ENCODE data around the gene ERVFRD-1.
"Not testable (repeated sequence)": the region's sequence is repeated elsewhere in the genome, so short reads cannot be mapped to it uniquely, and the experiment has no call there.

Gene ERVFRD-1

DNA sequence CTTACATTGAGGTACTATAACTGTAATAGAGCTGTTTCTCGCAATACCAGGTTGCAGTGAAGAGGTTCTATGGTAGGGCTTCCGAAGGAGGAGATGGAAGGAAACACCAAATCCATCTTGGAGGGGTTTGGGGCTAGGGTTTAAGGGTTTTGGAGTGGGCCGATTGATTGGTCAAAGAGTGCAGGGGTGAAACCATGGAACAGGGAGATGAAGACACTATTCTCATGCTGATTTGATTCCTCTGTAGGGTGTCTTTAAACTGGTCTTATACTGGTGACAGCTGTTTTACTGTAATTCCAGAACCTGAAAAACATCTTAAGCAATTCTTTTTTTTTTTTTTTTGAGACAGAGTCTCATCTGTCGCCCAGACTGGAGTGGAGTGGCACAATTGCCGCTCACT lies 10.1 kb downstream of the ERVFRD-1 start:
- no peaks in the 10 kb centered on the region for H3K27me3 ChIP-seq (ENCODE audit: insufficient read depth, low read length)
- H2AFZ ChIP-seq (ENCODE audit: low read length, unreplicated experiment): no peak overlapping the region
- peaks cover 13% of the 10 kb centered on the region for H3K36me3 ChIP-seq (ENCODE audit: insufficient read depth, low read length)
- H3K4me1 ChIP-seq (ENCODE audit: control insufficient read depth, insufficient read depth, low read length, unreplicated experiment): peaks cover under 1% of the 10 kb centered on the region
- no peak overlapping the region for H3K4me3 ChIP-seq (ENCODE audit: low read depth, low read length)
- no peak overlapping the region for H3K27ac ChIP-seq (ENCODE audit: low read depth, low read length)
- H3K79me2 ChIP-seq (ENCODE audit: control insufficient read depth, insufficient read depth, low read length, unreplicated experiment): peaks cover 96% of the 10 kb centered on the region

DNA sequence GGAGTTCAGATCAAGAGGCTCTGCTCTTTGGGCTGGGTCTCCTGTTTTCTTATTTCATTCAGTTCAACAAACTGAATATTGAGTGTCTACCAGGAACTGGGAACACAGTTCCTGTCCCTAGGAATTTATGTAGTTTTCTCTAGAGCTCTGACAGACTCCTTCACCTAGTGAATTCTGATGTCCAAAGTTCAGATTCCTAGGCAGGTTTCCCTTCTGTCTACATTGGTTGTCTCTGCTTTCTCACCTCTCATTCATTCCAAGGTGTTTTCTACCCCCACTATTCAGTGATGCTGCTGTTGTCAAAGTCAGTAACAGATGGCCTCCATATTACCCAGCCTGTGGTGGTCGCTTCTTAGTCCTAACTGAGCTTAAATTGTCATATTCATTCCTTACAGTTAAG lies 13.5 kb downstream of the ERVFRD-1 start:
- Histone ChIP-seq H3K79me2 (ENCODE audit: control insufficient read depth, insufficient read depth, low read length, unreplicated experiment) (peaks cover 84% of the 10 kb centered on the region), H3K4me3 (ENCODE audit: low read depth, low read length) (no peak overlapping the region), H3K4me1 (ENCODE audit: control insufficient read depth, insufficient read depth, low read length, unreplicated experiment) (peaks cover 10% of the 10 kb centered on the region), H3K36me3 (ENCODE audit: insufficient read depth, low read length) (peaks cover 6% of the 10 kb centered on the region), H3K27me3 (ENCODE audit: insufficient read depth, low read length) (no peaks in the 10 kb centered on the region), H2AFZ (ENCODE audit: low read length, unreplicated experiment) (no peak overlapping the region), H3K27ac (ENCODE audit: low read depth, low read length) (no peak overlapping the region)

DNA sequence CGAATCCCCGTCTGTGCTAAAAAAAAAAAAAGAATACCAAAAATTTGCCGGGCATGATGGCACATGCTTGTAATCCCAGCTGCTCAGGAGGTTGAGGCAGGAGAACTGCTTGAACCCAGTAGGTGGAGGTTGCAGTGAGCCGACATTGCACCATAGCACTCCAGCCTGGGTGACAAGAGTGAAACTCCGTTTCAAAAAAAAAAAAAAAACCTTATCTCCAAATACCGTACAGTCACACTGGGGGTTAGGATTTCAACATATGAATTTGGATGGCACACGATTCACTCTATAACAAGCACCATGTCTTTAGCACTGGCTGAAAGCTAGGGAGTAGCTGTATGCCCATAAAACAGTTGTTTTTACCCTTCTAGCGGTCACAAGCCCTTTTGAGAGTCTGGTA lies 14.0 kb downstream of the ERVFRD-1 start:
- Histone ChIP-seq H3K36me3 (ENCODE audit: insufficient read depth, low read length) (peaks cover 6% of the 10 kb centered on the region), H3K27me3 (ENCODE audit: insufficient read depth, low read length) (no peaks in the 10 kb centered on the region), H3K4me1 (ENCODE audit: control insufficient read depth, insufficient read depth, low read length, unreplicated experiment) (peaks cover 15% of the 10 kb centered on the region), H3K4me3 (ENCODE audit: low read depth, low read length) (no peak overlapping the region), H3K27ac (ENCODE audit: low read depth, low read length) (no peak overlapping the region), H2AFZ (ENCODE audit: low read length, unreplicated experiment) (no peak overlapping the region), H3K79me2 (ENCODE audit: control insufficient read depth, insufficient read depth, low read length, unreplicated experiment) (peaks cover 79% of the 10 kb centered on the region)

DNA sequence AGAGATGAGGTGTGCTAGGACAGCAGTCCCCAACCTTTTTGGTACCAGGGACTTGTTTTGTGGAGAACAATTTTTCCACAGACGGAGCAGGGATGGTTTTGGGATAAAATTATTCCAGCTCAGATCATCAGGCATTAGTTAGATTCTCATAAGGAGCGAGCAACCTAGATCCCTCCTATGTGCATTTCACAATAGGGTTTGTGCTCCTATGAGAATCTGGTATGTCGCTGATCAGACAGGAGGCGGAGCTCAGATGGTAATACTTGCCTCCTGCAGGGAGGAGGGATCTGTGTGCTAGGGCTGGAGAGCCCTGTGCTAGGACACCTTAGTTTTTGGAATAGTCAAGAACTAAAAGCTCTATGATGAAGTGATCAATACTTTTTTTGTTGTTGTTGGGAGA lies 15.4 kb downstream of the ERVFRD-1 start:
- H3K27me3 ChIP-seq (ENCODE audit: insufficient read depth, low read length): no peaks in the 10 kb centered on the region
- H2AFZ ChIP-seq (ENCODE audit: low read length, unreplicated experiment): no peak overlapping the region
- peak overlapping the region; percentile 86 for H3K4me3 ChIP-seq (ENCODE audit: low read depth, low read length)
- H3K36me3 ChIP-seq (ENCODE audit: insufficient read depth, low read length): peaks cover under 1% of the 10 kb centered on the region
- peaks cover 65% of the 10 kb centered on the region for H3K79me2 ChIP-seq (ENCODE audit: control insufficient read depth, insufficient read depth, low read length, unreplicated experiment)
- H3K4me1 ChIP-seq (ENCODE audit: control insufficient read depth, insufficient read depth, low read length, unreplicated experiment): peaks cover 16% of the 10 kb centered on the region
- peak overlapping the region; percentile 39; the same call in 1 of the 2 replicates for H3K27ac ChIP-seq (ENCODE audit: low read depth, low read length)

DNA sequence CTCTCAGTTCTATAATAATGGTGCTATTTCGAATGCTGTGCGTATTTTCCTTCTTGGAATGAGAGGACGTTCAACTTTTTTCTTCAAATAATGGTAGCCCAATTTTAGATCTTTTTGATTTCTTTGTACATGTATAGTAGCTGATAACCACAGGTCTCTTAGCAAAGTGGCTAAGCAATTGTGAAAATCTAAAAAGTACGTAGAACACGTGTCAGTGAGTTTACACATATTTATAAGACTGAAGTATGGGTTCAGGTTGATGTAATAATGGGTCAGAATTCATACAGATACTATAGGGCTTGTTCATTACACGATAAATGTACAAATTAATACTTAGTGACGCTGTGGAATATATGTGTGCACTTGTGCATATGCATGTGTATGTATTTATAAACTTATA lies 16.6 kb downstream of the ERVFRD-1 start:
- Histone ChIP-seq H2AFZ (ENCODE audit: low read length, unreplicated experiment) (peak overlapping the region; percentile 91), H3K4me1 (ENCODE audit: control insufficient read depth, insufficient read depth, low read length, unreplicated experiment) (peaks cover 16% of the 10 kb centered on the region), H3K27ac (ENCODE audit: low read depth, low read length) (peak overlapping the region; percentile 90), H3K79me2 (ENCODE audit: control insufficient read depth, insufficient read depth, low read length, unreplicated experiment) (peaks cover 56% of the 10 kb centered on the region), H3K36me3 (ENCODE audit: insufficient read depth, low read length) (no peaks in the 10 kb centered on the region; the same call in 1 of the 2 replicates), H3K27me3 (ENCODE audit: insufficient read depth, low read length) (no peaks in the 10 kb centered on the region), H3K4me3 (ENCODE audit: low read depth, low read length) (peak overlapping the region; percentile 86)

DNA sequence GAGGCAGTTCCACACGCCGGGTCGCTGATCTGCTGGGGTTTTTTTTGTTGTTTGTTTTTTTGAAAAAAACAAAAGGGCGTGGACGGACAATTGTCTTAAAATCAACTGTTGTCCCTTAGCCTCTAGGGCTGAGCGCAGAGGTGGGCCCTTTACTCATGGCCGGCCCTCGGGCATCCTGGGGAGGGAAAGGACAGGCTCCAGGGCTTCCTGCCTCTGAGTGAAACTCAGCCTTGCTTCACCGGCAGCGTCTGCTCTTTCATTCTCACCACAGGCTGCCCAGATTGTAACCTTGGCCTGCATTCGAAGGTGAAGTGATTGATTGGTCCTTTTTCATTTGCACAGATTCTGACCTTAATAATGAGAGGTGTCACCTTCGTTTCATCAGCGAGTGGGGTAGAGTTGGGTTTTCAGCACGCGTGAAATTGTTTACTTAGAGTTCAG lies 17.1 kb downstream of the ERVFRD-1 start:
- H3K79me2 ChIP-seq (ENCODE audit: control insufficient read depth, insufficient read depth, low read length, unreplicated experiment): peaks cover 52% of the 10 kb centered on the region
- peaks cover 16% of the 10 kb centered on the region for H3K4me1 ChIP-seq (ENCODE audit: control insufficient read depth, insufficient read depth, low read length, unreplicated experiment)
- peak overlapping the region; percentile 86 for H3K4me3 ChIP-seq (ENCODE audit: low read depth, low read length)
- H3K27me3 ChIP-seq (ENCODE audit: insufficient read depth, low read length): no peaks in the 10 kb centered on the region
- peak overlapping the region; percentile 91 for H2AFZ ChIP-seq (ENCODE audit: low read length, unreplicated experiment)
- H3K27ac ChIP-seq (ENCODE audit: low read depth, low read length): peak overlapping the region; percentile 90
- H3K36me3 ChIP-seq (ENCODE audit: insufficient read depth, low read length): no peaks in the 10 kb centered on the region; the same call in 1 of the 2 replicates

DNA sequence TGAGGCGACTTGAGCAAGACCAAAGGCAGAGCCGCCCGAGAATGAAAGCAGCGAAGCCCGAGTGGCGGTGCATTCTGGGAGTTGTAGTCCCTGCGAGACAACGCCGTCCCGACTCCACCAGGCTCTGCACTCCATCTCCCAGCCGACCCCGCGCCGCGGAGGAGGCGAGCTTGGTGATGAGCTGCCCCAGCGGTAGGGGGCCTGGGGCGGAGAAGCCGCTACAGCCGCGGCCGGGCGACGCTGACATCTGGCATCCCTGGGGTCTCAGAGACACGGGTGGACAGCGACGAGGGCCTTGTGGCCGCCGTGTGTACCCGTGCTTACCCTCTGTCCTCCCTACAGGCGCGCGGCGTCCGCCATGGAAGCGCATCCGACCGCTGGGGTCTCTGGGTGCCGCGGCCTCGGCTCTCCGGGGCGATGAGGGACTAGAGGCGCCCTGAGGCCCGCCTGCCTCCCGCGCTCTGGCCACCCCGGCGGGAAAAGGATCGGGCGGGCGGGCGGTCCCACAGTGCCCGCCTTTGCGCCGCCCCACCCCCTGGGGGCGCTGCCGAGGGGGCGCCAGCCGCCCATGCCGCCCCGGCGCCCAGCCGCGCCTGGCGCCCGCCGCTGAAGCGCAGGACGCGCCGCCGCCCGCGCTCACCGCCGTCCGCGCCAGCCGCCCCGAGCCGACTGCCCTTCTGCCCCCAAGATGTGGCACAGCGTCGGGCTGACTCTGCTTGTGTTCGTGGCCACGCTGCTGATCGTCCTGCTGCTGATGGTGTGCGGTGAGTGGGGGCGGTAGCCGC lies 17.7 kb downstream of the ERVFRD-1 start, which contains the start of gene SMIM13:
TSS of gene SMIM13 (plus strand) at position 209 of the 785 bp plus-strand sequence. CDS start at position 689, 480 bp downstream.
- no peaks in the 10 kb centered on the region for H3K27me3 ChIP-seq (ENCODE audit: insufficient read depth, low read length)
- H3K4me3 ChIP-seq (ENCODE audit: low read depth, low read length): peak within 1 kb of the TSS; percentile 86
- H3K4me1 ChIP-seq (ENCODE audit: control insufficient read depth, insufficient read depth, low read length, unreplicated experiment): peaks cover 16% of the 10 kb centered on the region
- H2AFZ ChIP-seq (ENCODE audit: low read length, unreplicated experiment): peak within 1 kb of the TSS; percentile 91
- peak within 1 kb of the TSS; percentile 90 for H3K27ac ChIP-seq (ENCODE audit: low read depth, low read length)
- no peaks in the 10 kb centered on the region; the same call in 1 of the 2 replicates for H3K36me3 ChIP-seq (ENCODE audit: insufficient read depth, low read length)
- H3K79me2 ChIP-seq (ENCODE audit: control insufficient read depth, insufficient read depth, low read length, unreplicated experiment): peaks cover 46% of the 10 kb centered on the region

DNA sequence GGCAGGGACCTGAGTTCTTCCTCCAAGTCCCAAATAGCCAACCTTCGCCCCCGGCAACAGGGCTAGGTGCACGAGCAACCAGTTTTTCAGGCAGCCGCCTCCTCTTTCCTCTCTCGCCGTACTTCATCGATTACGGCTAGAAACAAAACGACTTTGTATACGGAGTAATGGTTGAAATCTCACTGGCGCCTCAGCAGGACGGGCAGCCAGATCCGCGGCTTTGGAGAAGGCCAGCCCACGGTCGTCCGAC lies 18.2 kb downstream of the ERVFRD-1 start:
- peaks cover 40% of the 10 kb centered on the region for H3K79me2 ChIP-seq (ENCODE audit: control insufficient read depth, insufficient read depth, low read length, unreplicated experiment)
- H3K4me3 ChIP-seq (ENCODE audit: low read depth, low read length): peak overlapping the region; percentile 86
- no peaks in the 10 kb centered on the region for H3K36me3 ChIP-seq (ENCODE audit: insufficient read depth, low read length)
- peak overlapping the region; percentile 53 for H3K27ac ChIP-seq (ENCODE audit: low read depth, low read length)
- no peaks in the 10 kb centered on the region for H3K27me3 ChIP-seq (ENCODE audit: insufficient read depth, low read length)
- H3K4me1 ChIP-seq (ENCODE audit: control insufficient read depth, insufficient read depth, low read length, unreplicated experiment): peaks cover 16% of the 10 kb centered on the region
- H2AFZ ChIP-seq (ENCODE audit: low read length, unreplicated experiment): peak overlapping the region; percentile 74

DNA sequence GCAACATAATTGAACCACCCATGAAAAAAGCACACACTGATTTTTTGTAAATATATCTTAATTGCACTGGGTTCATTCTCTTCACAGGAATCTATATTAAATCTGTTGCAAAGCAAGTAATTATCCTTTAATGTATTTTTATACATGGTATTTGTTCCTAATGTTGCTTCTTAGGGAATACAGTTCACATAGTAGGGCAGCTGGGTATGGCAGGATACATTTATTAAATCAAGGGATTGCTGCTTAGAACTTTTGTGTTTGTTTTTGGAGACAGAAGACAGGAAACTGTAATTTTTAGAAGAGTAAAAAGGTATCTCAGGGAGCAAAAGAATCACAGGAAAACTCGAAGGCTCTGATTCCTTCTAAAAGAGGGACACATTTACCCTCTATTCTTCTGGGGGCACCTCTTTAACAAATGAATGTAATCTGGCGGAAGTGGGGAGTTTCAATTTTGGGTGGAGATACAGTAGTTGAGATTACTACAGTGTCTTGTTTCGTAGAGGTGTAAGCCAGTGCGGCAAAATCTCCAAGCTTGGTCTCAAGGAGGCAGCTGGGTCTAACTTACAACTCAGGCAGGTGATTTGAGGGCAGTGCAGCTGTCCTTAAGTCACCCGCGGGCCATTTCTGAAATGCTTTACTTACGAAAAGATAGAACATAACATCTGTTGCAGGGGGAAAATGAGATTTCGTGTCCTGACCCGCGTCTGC lies 18.7 kb downstream of the ERVFRD-1 start:
- peak overlapping the region; percentile 74 for H2AFZ ChIP-seq (ENCODE audit: low read length, unreplicated experiment)
- peak overlapping the region; percentile 53 for H3K27ac ChIP-seq (ENCODE audit: low read depth, low read length)

DNA sequence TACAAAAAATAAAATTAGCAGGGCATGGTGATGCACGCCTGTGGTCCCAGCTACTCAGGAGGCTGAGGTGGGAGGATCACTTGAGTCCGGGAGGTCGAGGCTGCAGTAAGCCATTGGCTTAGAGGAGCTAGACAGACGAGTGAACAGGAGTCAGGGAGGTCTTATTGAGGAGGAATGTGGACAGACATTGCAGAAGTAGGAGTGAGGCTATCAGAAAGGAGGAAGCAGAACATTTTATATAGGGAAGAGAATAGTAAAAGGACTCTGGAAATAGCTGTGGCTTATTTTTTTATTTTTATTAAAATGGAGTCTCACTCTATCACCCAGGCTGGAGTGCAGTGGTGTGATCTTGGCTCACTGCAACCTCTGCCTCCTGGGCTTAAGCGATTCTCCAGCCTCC lies 20.4 kb downstream of the ERVFRD-1 start:
- not testable (repeated sequence) for H2AFZ ChIP-seq (ENCODE audit: low read length, unreplicated experiment); H3K4me3 ChIP-seq (ENCODE audit: low read depth, low read length); H3K36me3 ChIP-seq (ENCODE audit: insufficient read depth, low read length); H3K27me3 ChIP-seq (ENCODE audit: insufficient read depth, low read length); H3K27ac ChIP-seq (ENCODE audit: low read depth, low read length)
- Histone ChIP-seq H3K4me1 (ENCODE audit: control insufficient read depth, insufficient read depth, low read length, unreplicated experiment) (peaks cover 12% of the 10 kb centered on the region), H3K79me2 (ENCODE audit: control insufficient read depth, insufficient read depth, low read length, unreplicated experiment) (peaks cover 19% of the 10 kb centered on the region)

More for the DNA sequence above, 18.7 kb downstream of the ERVFRD-1 start:
- Histone ChIP-seq H3K4me1 (ENCODE audit: control insufficient read depth, insufficient read depth, low read length, unreplicated experiment) (peaks cover 16% of the 10 kb centered on the region), H3K79me2 (ENCODE audit: control insufficient read depth, insufficient read depth, low read length, unreplicated experiment) (peaks cover 36% of the 10 kb centered on the region), H3K36me3 (ENCODE audit: insufficient read depth, low read length) (no peaks in the 10 kb centered on the region), H3K4me3 (ENCODE audit: low read depth, low read length) (peak overlapping the region; percentile 86), H3K27me3 (ENCODE audit: insufficient read depth, low read length) (no peaks in the 10 kb centered on the region)

DNA sequence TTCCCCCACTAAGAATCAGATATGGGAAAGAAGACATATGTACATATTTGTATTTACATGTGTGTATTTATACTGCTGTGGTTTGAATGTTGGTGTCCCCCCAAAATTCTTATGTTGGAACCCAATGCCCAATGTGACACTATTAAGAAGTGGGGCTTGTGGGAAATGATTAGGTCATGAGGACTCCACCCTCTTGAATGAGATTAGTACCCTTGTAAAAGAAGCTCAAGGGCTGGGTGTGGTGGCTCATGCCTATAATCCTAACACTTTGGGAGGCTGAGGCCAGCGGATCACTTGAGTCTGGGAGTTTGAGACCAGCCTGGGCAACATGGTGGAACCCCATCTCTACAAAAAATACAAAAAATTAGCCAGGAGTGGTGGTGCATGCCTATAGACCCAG lies 21.8 kb downstream of the ERVFRD-1 start:
- peaks cover 4% of the 10 kb centered on the region for H3K79me2 ChIP-seq (ENCODE audit: control insufficient read depth, insufficient read depth, low read length, unreplicated experiment)
- H3K4me3 ChIP-seq (ENCODE audit: low read depth, low read length): no peak overlapping the region
- H2AFZ ChIP-seq (ENCODE audit: low read length, unreplicated experiment): no peak overlapping the region
- H3K27me3 ChIP-seq (ENCODE audit: insufficient read depth, low read length): no peaks in the 10 kb centered on the region
- H3K4me1 ChIP-seq (ENCODE audit: control insufficient read depth, insufficient read depth, low read length, unreplicated experiment): peaks cover 5% of the 10 kb centered on the region
- H3K36me3 ChIP-seq (ENCODE audit: insufficient read depth, low read length): no peaks in the 10 kb centered on the region
- no peak overlapping the region for H3K27ac ChIP-seq (ENCODE audit: low read depth, low read length)
